Measurements from ENCODE around the gene PRSS35.

PRSS35 gene

DNA sequence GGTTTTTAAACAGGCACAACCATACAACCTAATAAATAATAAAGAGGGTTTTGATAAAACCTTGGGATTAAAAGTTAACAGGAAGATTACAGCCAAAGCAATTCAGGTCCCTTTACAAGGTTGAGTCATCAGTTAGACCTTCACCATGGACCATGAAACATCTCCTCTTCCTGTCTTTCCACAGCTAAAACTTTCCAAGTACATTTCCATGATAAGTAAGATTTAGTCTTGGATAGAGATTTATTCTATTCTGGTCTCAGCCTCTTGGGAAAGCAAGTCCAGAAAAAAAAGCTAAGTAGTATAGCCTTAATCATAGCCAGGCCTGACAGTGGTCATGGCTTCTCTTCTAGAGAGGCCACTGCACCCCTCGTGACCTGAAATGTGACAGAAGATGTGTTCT lies 2.9 kb upstream of the PRSS35 start:
- no peak overlapping the region for H3K4me3 ChIP-seq
- no peaks in the 10 kb centered on the region for H3K9me3 ChIP-seq
- TF ChIP-seq, protein P1, sequence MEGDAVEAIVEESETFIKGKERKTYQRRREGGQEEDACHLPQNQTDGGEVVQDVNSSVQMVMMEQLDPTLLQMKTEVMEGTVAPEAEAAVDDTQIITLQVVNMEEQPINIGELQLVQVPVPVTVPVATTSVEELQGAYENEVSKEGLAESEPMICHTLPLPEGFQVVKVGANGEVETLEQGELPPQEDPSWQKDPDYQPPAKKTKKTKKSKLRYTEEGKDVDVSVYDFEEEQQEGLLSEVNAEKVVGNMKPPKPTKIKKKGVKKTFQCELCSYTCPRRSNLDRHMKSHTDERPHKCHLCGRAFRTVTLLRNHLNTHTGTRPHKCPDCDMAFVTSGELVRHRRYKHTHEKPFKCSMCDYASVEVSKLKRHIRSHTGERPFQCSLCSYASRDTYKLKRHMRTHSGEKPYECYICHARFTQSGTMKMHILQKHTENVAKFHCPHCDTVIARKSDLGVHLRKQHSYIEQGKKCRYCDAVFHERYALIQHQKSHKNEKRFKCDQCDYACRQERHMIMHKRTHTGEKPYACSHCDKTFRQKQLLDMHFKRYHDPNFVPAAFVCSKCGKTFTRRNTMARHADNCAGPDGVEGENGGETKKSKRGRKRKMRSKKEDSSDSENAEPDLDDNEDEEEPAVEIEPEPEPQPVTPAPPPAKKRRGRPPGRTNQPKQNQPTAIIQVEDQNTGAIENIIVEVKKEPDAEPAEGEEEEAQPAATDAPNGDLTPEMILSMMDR (IDR thresholded peaks at IDR 0.05): no peak
- no peaks in the 10 kb centered on the region for H3K27me3 ChIP-seq
- no peaks in the 10 kb centered on the region for H3K36me3 ChIP-seq
- peaks cover 0 to 34% (median 6%) of the 10 kb centered on the region in 4 donors for H3K4me1 ChIP-seq
- intact Hi-C loops (cut with DNase I; ENCODE audit: low total_unique reads): no loop called here
- no peak for DNase-seq
- peak overlapping the region in 1 of 2 donors; percentile 47 for H3K27ac ChIP-seq

DNA sequence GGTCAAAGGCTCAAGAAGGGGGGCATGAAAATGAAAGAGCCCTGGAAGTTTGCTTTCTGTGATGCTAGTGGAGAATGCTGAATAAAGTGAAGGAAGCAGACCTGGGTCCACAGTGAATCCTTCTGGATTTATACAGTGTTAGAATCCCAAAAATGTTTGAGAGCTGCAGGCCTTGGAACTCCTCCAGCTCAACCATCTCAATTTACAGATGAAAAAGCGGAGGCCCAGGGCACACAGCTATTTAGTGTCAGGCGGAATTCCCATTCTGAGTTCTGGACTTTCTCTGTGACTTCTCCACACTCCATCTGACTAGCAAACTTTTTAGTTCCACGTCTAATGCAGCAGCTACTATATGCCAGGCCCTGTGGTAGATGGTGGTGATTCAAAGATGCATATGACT lies 1.5 kb upstream of the PRSS35 start:
- no peak overlapping the region for H3K4me3 ChIP-seq
- H3K9me3 ChIP-seq: no peaks in the 10 kb centered on the region
- no peak overlapping the region for H3K27ac ChIP-seq
- no peak for DNase-seq
- TF ChIP-seq, protein P1 (IDR thresholded peaks at IDR 0.05): no peak
- peaks cover 0 to 34% (median 6%) of the 10 kb centered on the region in 4 donors for H3K4me1 ChIP-seq
- intact Hi-C loops (cut with DNase I; ENCODE audit: low total_unique reads): loop anchor here (5.0 kb wide), 2 partner anchors 288 to 443 kb away; partner anchors contain the start of genes DOP1A and UBE3D
- H3K36me3 ChIP-seq: no peaks in the 10 kb centered on the region
- H3K27me3 ChIP-seq: no peaks in the 10 kb centered on the region

DNA sequence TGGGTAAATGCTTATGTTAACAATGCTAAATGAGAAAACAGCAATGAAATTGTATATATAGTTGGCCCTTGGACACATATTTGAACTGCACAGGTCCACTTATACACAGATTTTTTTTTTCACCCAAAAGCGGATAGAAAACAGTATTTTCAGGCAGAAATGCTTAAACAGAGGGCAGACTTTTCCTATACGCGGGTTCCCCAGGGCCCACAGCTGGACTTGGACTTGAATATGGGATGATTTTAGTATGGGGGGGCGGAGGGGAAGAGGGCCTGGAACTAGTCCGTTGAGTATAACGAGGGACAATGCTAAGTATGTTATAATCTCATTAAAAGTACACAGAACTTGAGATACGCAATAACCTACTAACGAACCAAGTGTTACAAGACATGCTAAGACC lies 1.1 kb upstream of the PRSS35 start:
- TF ChIP-seq, protein P1 (IDR thresholded peaks at IDR 0.05): no peak
- no peaks in the 10 kb centered on the region for H3K27me3 ChIP-seq
- no peak overlapping the region for H3K4me3 ChIP-seq
- no peak for DNase-seq
- H3K9me3 ChIP-seq: no peaks in the 10 kb centered on the region
- no peaks in the 10 kb centered on the region for H3K36me3 ChIP-seq
- H3K4me1 ChIP-seq: peaks cover 0 to 34% (median 6%) of the 10 kb centered on the region in 4 donors
- intact Hi-C loops (cut with DNase I; ENCODE audit: low total_unique reads): loop anchor here (5.0 kb wide), 2 partner anchors 289 to 444 kb away; partner anchors contain the start of genes DOP1A and UBE3D
- H3K27ac ChIP-seq: peak overlapping the region in 1 of 2 donors; percentile 57

DNA sequence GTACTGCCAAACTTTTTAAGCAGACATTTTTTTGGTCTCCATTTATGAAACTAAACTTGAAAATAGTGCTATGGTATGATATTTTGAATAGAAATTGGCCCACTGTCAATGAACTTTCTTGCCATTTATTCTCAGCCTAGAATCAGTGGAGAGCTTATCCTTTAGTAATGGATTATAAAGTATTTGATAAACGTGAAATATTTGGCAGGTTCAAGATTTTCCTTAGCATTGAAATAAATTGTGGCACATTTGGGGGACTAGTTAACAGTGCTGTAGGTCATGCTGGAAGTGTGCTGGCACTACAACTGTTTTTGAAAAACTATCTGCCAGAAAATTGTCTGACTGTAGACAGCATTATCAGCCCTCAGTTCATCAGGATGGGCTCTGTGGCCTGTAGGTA lies 2.1 kb downstream of the PRSS35 start:
- intact Hi-C loops (cut with DNase I; ENCODE audit: low total_unique reads): loop anchor here (2.0 to 5.0 kb wide), 3 partner anchors 96 to 447 kb away; partner anchors contain the start of genes DOP1A and UBE3D
- Histone ChIP-seq H3K9me3 (no peaks in the 10 kb centered on the region), H3K4me3 (no peak overlapping the region), H3K4me1 (peaks cover 0 to 45% (median 6%) of the 10 kb centered on the region in 4 donors), H3K27ac (no peak overlapping the region), H3K36me3 (no peaks in the 10 kb centered on the region), H3K27me3 (no peaks in the 10 kb centered on the region)
- TF ChIP-seq, protein P1 (IDR thresholded peaks at IDR 0.05): no peak
- no peak for DNase-seq

DNA sequence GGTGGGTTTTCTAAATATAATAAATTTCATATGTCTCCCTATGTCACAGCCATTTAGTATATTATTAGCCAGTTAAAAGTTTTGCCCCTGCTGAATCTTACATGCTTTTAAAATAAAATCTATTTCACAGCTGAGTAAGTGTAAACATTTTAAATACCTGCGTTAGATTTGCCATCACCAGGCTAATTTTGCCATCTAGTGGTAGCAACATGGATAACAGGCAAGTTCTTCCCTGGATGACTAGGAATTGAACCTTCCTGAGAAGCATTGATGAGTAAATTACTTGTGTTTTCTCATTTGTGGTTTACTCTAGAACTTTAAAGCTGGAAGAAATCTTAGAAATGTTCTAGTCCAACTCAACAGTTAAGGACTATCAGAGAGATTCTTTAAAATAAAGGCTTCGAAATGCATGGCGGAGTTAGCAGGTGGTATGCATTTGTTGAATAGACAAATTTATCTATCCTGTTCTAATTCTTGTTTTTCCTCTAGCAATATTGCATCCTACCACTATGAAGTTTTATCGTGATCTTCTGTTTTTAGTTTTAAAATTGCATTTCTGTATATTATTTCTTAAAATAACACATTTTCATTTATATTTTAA lies 2.6 kb downstream of the PRSS35 start:
- Histone ChIP-seq H3K27ac (no peak overlapping the region), H3K4me1 (peaks cover 0 to 40% (median 6%) of the 10 kb centered on the region in 4 donors), H3K27me3 (no peaks in the 10 kb centered on the region), H3K4me3 (no peak overlapping the region), H3K36me3 (no peaks in the 10 kb centered on the region), H3K9me3 (no peaks in the 10 kb centered on the region)
- TF ChIP-seq, protein P1 (IDR thresholded peaks at IDR 0.05): peak; percentile 79 to 83
- intact Hi-C loops (cut with DNase I; ENCODE audit: low total_unique reads): loop anchor here (2.0 to 5.0 kb wide), 3 partner anchors 96 to 448 kb away; partner anchors contain the start of genes DOP1A and UBE3D
- no peak for DNase-seq

Measured in tibial artery (tissue), 4 donors.